ENCODE results near the gene NAB1.

The NAB1 gene

DNA sequence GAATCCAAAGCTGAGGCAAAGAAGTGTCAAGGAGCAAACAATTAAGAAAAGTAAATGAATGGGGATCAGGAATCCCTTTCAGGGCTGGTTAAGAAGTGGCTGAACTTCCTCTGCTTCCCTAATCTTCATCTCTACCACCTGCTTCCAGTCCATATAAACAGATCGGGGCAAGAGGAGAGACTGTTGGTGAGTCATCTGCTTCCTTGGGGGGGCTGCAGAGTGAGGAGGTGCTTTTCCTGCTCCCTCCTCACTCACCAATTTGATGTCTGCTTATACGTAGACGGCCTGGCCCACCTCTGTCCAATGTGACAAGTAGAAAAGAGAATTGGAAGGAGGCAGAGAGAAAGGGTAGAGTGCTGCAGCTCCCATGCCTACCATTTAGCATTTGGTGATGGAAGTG, 68.4 kb downstream of the NAB1 start:
- DNase-seq: no peak

DNA sequence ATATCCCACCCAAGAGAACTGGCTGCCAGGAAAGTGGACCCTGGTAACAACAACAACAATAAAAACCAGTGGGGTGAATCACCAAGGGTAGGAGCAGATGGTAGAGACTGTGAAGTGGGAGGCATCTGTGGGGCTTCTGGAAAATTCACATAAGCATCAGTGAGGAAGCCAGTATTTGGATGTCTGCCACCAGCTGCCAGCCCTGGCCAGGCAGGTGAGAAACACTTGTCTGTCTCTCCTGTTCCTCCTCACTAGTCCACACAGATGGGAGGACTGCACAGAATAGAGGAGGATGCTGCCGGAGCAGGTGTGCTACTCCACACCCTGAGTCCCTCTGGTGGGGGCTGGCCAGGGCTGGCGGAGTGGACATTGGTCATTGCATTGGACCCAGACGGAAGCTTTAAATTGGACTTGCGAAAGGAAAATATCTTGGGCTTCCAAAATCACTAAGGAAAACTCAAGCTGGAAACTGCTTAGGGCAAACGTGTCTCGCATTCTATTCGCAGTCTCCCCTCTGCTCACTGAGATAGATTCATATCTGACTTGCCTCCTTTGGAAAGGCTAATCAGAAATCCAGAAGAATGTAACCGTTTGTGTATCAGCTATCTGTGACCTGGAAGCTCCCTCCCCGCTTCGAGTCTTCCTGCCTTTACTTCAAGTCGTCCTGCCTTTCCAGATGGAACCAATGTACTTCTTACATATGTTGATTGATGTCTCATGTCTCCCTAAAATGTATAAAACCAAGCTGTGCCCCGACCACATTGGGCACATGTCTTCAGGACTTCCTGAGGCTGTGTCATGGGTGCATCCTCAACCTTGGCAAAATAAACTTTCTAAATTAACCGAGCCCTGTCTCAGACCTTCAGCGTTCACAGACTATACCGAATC, 69.1 kb downstream of the NAB1 start:
- no peak for DNase-seq

- DNase-seq: no peak
Observed at GRCh38 chr2:190718652-190719526, 70.0 kb downstream of the NAB1 start.

DNA sequence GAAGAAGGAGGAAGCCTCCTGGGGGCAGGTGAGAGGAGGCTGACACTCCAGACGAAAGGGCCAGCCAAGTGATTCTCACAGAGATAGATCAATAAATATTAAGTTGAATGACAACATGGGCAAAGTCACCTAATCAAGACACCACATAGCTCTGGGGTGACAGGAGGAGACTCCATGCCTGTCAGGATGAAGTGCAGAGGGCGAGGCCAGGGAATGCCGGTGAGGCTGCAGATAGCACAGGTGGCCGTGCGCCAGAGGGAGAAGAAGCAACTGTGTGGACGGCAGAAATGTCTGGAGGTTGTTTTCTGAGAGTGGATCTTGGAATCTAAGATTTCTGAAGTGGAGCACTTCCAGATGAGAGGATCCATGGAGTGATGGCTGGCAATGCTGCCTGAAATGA, 71.4 kb downstream of the NAB1 start:
- DNase-seq: no peak

- DNase-seq: no peak
Observed at GRCh38 chr2:190720691-190721090, 71.8 kb downstream of the NAB1 start.

GRCh38 chr2:190722061-190722759, 73.3 kb downstream of the NAB1 start:
- DNase-seq: no peak

- no peak for DNase-seq
Observed at GRCh38 chr2:190722835-190723234, 74.0 kb downstream of the NAB1 start.

DNA sequence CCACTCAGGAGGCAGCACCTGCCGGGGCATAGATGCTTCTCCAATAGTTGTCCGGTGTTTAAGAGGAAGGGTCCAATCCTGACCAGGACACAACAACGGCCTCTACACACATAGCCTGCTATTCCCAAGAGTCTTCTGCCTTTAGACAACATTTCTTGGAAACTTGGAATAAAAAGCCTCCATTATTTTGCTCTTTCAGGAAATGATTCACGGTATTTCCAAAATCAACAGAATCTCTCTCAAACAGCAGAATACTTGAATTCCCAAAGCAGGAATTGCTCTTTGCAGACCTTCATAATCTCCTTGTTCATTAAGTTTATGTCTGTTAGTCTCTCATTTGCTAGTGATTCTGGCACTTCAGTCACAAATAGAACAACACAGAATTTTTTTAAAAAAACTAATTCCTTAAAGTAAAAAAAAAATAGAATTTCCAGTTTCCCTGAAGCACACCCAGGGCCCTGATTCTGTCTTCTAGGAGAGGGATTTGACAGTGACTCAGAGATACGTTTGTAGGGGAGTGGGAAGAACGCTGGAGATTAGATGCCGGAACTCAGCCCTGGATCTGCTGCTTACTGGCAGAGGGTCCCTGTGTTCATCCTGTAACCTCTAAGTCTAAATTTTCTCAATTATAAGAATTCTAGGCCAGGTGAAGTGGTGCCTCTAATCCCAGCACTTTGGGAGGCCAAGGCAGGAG, 74.7 kb downstream of the NAB1 start:
- no peak for DNase-seq

DNA sequence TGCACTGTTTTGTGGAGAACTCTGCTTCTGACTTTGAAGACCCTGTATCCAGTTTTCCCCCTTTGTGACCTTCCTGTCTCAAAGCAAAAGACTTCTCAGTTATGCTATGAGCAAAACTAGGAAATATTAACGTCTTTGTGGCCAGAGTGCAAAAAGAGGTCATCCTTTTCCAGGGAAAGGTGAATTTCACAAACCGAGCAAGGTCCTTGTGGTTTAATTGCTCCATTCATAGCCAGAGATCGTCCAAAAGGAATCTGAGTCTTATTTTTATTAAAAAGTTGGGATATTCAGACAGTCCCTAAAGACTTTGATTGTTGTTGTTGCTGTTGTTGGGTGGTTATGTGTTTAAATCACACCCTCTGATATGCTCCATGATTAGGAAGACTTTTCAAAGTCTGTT, 77.4 kb downstream of the NAB1 start:
- no peak for DNase-seq

GRCh38 chr2:190736355-190736754, 87.5 kb downstream of the NAB1 start:
- no peak for DNase-seq

DNA sequence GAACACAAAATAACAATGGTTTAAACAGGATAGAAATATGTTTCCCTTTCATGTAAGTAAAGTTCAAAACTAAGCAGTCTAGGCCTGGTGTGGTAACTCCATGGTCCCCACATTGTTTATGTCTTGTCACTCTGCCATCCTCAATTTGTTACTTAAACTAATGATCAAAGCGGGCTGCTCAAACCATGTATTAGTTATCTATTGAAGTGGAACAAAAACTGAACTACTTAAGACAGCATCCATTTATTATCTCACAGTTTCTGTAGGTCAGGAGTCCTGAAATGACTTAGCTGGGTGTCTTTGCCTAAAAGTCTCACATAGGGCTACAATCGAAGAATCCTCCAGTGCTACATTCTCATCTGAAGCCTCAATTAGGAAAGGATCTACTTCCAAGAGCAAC, 91.6 kb downstream of the NAB1 start:
- DNase-seq: no peak

Data from stimulated activated naive CD4-positive, alpha-beta T cell (primary cell).